ENCODE data around the gene LYRM4.

The LYRM4 gene

DNA sequence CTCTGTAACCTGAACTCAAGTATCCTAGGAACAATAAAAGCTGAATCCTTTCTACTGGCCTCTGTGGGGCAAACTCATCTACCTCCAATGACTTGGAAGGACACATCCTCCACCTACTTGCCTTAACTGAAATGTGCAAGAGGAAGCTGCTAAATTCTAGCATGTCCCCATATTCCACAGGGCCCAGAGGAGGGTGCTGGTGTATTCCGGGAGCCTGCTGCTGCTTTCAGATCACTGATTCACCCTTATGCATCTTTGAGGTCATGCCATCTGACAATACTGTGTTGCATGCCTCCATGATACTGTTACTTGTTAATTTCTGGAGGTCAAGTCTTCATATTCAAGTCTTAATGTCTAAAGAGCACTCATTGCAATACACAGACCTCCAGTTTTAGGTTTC lies 40.3 kb downstream of the LYRM4 start:
- H3K79me1 ChIP-seq (ENCODE audit: low read length), result no peaks in the 10 kb centered on the region
- no peak overlapping the region for H2BK12ac ChIP-seq (ENCODE audit: low read length)
- no peak overlapping the region for H2AFZ ChIP-seq (ENCODE audit: insufficient read depth, low read length, poor library complexity)
- no peaks in the 10 kb centered on the region for H3K79me2 ChIP-seq (ENCODE audit: control insufficient read depth, insufficient read depth, low read length, poor library complexity)
- no peaks in the 10 kb centered on the region for H3K27me3 ChIP-seq (ENCODE audit: insufficient read depth, low read length)
- H4K91ac ChIP-seq (ENCODE audit: low read depth, low read length), result no peak overlapping the region
- H3K14ac ChIP-seq (ENCODE audit: low read length), result no peak overlapping the region
- no peak overlapping the region for H3K4me3 ChIP-seq (ENCODE audit: low read depth, low read length)
- no peak overlapping the region for H2BK120ac ChIP-seq (ENCODE audit: insufficient read depth, low read length, poor library complexity)
- H3K9ac ChIP-seq (ENCODE audit: low read length), result no peak overlapping the region
- H3K23ac ChIP-seq (ENCODE audit: low read length), result no peak overlapping the region
- H3K27ac ChIP-seq (ENCODE audit: low read depth, low read length), result no peak overlapping the region
- no peak overlapping the region for H3K4ac ChIP-seq (ENCODE audit: low read depth, low read length)
- WGBS (ENCODE audit: extremely low coverage, insufficient coverage, insufficient read length), result no CpG with 5 or more reads among the region's 1 CpG
- no peak overlapping the region for H3K4me2 ChIP-seq (ENCODE audit: low read length)
- H3K18ac ChIP-seq (ENCODE audit: low read length), result no peak overlapping the region
- no peak for DNase-seq
- H3K9me3 ChIP-seq (ENCODE audit: insufficient read depth, low read depth, low read length), result no peaks in the 10 kb centered on the region
- no peaks in the 10 kb centered on the region for H3K4me1 ChIP-seq (ENCODE audit: control insufficient read depth in 1 of 2, insufficient read depth in 2 of 2, low read length in 2 of 2)
- no peak overlapping the region for H2BK5ac ChIP-seq (ENCODE audit: low read depth, low read length, poor library complexity)
- no peaks in the 10 kb centered on the region for H3K36me3 ChIP-seq (ENCODE audit: control insufficient read depth in 1 of 2, insufficient read depth in 2 of 2, low read length in 2 of 2)
- no peak overlapping the region for H2AK5ac ChIP-seq (ENCODE audit: low read length)
- H4K8ac ChIP-seq (ENCODE audit: low read depth, low read length), result no peak overlapping the region
- H4K12ac ChIP-seq (ENCODE audit: low read depth, low read length), result no peak overlapping the region

DNA sequence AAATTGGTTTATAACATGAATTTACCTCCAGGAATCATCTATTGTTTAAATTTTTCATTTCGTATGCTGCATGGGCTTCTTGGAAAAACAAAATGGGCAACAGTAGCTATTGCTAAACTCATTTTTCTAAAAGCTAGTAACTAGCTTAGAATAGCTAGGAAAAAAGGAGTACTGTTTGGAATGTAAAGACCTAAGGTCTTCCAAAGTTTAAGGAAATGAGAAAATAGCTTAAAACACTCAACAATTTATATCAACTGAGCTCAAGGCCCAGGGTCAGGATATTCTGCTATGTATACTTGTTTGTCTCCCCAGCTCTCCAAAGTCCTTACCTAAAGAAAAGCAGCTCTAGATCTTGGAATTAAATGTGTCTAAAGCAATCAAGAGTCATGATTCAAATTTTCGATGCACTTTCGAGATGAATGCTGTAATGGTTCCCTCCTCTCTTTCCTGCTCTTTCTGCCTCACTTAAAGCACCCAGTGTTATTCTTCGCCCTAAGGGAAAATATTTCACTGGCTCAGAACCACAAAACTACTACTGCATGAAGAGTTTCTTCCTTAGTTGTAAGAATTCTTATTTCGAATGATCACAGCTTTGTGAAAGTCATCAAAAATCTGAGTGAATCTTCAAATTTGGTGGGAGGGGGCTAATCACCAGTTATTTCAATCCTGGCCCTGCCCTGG lies 41.6 kb downstream of the LYRM4 start:
- no CpG with 5 or more reads among the region's 5 CpGs for WGBS (ENCODE audit: extremely low coverage, insufficient coverage, insufficient read length)
- no peak for DNase-seq
- H2BK12ac ChIP-seq (ENCODE audit: low read length), result no peak overlapping the region

DNA sequence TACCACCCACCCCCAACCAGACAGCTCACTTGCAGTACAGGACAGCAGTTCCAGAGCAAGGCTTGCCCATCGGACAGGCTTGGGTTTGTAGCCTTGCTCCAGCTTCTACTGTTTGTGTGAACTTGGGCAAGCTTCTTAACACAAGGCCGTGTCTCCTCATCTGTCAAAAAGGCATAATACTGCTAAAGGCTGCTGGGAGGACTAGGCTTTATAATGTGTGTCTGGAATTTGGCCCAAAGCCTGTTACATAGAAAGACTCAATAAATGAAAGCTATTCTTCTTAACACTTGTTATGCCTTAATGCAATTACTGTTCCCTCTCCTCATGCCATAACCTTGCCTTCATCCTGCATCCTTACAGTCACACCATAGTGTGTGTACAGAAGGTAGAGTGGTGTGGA lies 43.4 kb downstream of the LYRM4 start:
- peaks cover 5 to 6% of the 10 kb centered on the region in 2 experiments for H3K4me1 ChIP-seq (ENCODE audit: control insufficient read depth in 1 of 2, insufficient read depth in 2 of 2, low read length in 2 of 2)
- H4K8ac ChIP-seq (ENCODE audit: low read depth, low read length), result no peak overlapping the region
- H2BK12ac ChIP-seq (ENCODE audit: low read length), result no peak overlapping the region
- no peak overlapping the region for H3K4me3 ChIP-seq (ENCODE audit: low read depth, low read length)
- H2BK120ac ChIP-seq (ENCODE audit: insufficient read depth, low read length, poor library complexity), result no peak overlapping the region
- H2BK5ac ChIP-seq (ENCODE audit: low read depth, low read length, poor library complexity), result no peak overlapping the region
- H3K14ac ChIP-seq (ENCODE audit: low read length), result no peak overlapping the region
- H3K4me2 ChIP-seq (ENCODE audit: low read length), result no peak overlapping the region
- no peaks in the 10 kb centered on the region for H3K9me3 ChIP-seq (ENCODE audit: insufficient read depth, low read depth, low read length)
- no peaks in the 10 kb centered on the region for H3K79me1 ChIP-seq (ENCODE audit: low read length)
- H3K27me3 ChIP-seq (ENCODE audit: insufficient read depth, low read length), result no peaks in the 10 kb centered on the region
- H3K23ac ChIP-seq (ENCODE audit: low read length), result no peak overlapping the region
- no peak overlapping the region for H3K27ac ChIP-seq (ENCODE audit: low read depth, low read length)
- no peak overlapping the region for H3K9ac ChIP-seq (ENCODE audit: low read length)
- no peak overlapping the region for H2AK5ac ChIP-seq (ENCODE audit: low read length)
- no peak for DNase-seq
- no CpG with 5 or more reads among the region's 2 CpGs for WGBS (ENCODE audit: extremely low coverage, insufficient coverage, insufficient read length)
- H3K4ac ChIP-seq (ENCODE audit: low read depth, low read length), result no peak overlapping the region
- H3K79me2 ChIP-seq (ENCODE audit: control insufficient read depth, insufficient read depth, low read length, poor library complexity), result no peaks in the 10 kb centered on the region
- H2AFZ ChIP-seq (ENCODE audit: insufficient read depth, low read length, poor library complexity), result no peak overlapping the region
- peaks cover 2 to 3% of the 10 kb centered on the region in 2 experiments for H3K36me3 ChIP-seq (ENCODE audit: control insufficient read depth in 1 of 2, insufficient read depth in 2 of 2, low read length in 2 of 2)
- H4K12ac ChIP-seq (ENCODE audit: low read depth, low read length), result no peak overlapping the region
- H4K91ac ChIP-seq (ENCODE audit: low read depth, low read length), result no peak overlapping the region
- no peak overlapping the region for H3K18ac ChIP-seq (ENCODE audit: low read length)

More for the DNA sequence above, 41.6 kb downstream of the LYRM4 start:
- Histone ChIP-seq H3K27ac (ENCODE audit: low read depth, low read length) (no peak overlapping the region), H2AFZ (ENCODE audit: insufficient read depth, low read length, poor library complexity) (no peak overlapping the region), H3K9me3 (ENCODE audit: insufficient read depth, low read depth, low read length) (no peaks in the 10 kb centered on the region), H3K4ac (ENCODE audit: low read depth, low read length) (no peak overlapping the region), H4K8ac (ENCODE audit: low read depth, low read length) (no peak overlapping the region), H3K27me3 (ENCODE audit: insufficient read depth, low read length) (no peaks in the 10 kb centered on the region), H3K4me1 (ENCODE audit: control insufficient read depth in 1 of 2, insufficient read depth in 2 of 2, low read length in 2 of 2) (peaks cover 5% of the 10 kb centered on the region in 2 experiments), H3K23ac (ENCODE audit: low read length) (no peak overlapping the region), H3K4me2 (ENCODE audit: low read length) (no peak overlapping the region), H2BK5ac (ENCODE audit: low read depth, low read length, poor library complexity) (no peak overlapping the region), H2AK5ac (ENCODE audit: low read length) (no peak overlapping the region), H4K12ac (ENCODE audit: low read depth, low read length) (no peak overlapping the region), H3K4me3 (ENCODE audit: low read depth, low read length) (no peak overlapping the region), H3K36me3 (ENCODE audit: control insufficient read depth in 1 of 2, insufficient read depth in 2 of 2, low read length in 2 of 2) (no peaks in the 10 kb centered on the region), H2BK120ac (ENCODE audit: insufficient read depth, low read length, poor library complexity) (no peak overlapping the region), H4K91ac (ENCODE audit: low read depth, low read length) (no peak overlapping the region), H3K79me1 (ENCODE audit: low read length) (no peaks in the 10 kb centered on the region), H3K9ac (ENCODE audit: low read length) (no peak overlapping the region), H3K18ac (ENCODE audit: low read length) (no peak overlapping the region), H3K79me2 (ENCODE audit: control insufficient read depth, insufficient read depth, low read length, poor library complexity) (no peaks in the 10 kb centered on the region), H3K14ac (ENCODE audit: low read length) (no peak overlapping the region)

DNA sequence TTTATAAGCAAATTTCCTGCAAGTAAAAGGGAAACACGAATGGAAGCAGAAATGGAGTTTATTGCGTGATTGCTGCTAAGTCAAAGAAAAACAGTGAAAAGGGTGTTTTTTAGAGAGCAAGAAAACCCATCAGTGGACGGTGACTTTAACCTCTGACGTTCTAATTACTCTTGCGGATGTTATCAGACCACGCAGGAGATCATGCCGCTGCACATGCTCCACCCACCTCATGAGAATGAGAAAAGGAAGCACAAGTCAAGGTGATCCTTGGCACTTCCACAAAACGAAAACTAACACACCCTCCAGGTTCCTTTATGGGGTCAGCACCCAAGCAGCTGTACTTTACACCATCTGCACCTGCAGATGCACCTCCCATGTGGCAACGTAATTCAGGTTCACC lies 45.0 kb downstream of the LYRM4 start:
- Histone ChIP-seq H3K4ac (ENCODE audit: low read depth, low read length) (no peak overlapping the region), H4K12ac (ENCODE audit: low read depth, low read length) (no peak overlapping the region), H2AFZ (ENCODE audit: insufficient read depth, low read length, poor library complexity) (no peak overlapping the region)

More for the DNA sequence above, 45.0 kb downstream of the LYRM4 start:
- Histone ChIP-seq H3K4me3 (ENCODE audit: low read depth, low read length) (no peak overlapping the region), H2BK5ac (ENCODE audit: low read depth, low read length, poor library complexity) (no peak overlapping the region), H3K36me3 (ENCODE audit: control insufficient read depth in 1 of 2, insufficient read depth in 2 of 2, low read length in 2 of 2) (peaks cover 2 to 3% of the 10 kb centered on the region in 2 experiments), H3K4me2 (ENCODE audit: low read length) (no peak overlapping the region), H3K18ac (ENCODE audit: low read length) (no peak overlapping the region), H3K27me3 (ENCODE audit: insufficient read depth, low read length) (no peaks in the 10 kb centered on the region), H3K27ac (ENCODE audit: low read depth, low read length) (no peak overlapping the region), H3K9ac (ENCODE audit: low read length) (no peak overlapping the region), H3K4me1 (ENCODE audit: control insufficient read depth in 1 of 2, insufficient read depth in 2 of 2, low read length in 2 of 2) (peaks cover 5 to 6% of the 10 kb centered on the region in 2 experiments), H2BK120ac (ENCODE audit: insufficient read depth, low read length, poor library complexity) (no peak overlapping the region), H2BK12ac (ENCODE audit: low read length) (no peak overlapping the region), H4K8ac (ENCODE audit: low read depth, low read length) (no peak overlapping the region), H3K79me1 (ENCODE audit: low read length) (no peaks in the 10 kb centered on the region), H3K23ac (ENCODE audit: low read length) (no peak overlapping the region), H3K79me2 (ENCODE audit: control insufficient read depth, insufficient read depth, low read length, poor library complexity) (no peaks in the 10 kb centered on the region), H3K14ac (ENCODE audit: low read length) (no peak overlapping the region), H2AK5ac (ENCODE audit: low read length) (no peak overlapping the region), H4K91ac (ENCODE audit: low read depth, low read length) (no peak overlapping the region), H3K9me3 (ENCODE audit: insufficient read depth, low read depth, low read length) (no peaks in the 10 kb centered on the region)
- no peak for DNase-seq
- no CpG with 5 or more reads among the region's 9 CpGs for WGBS (ENCODE audit: extremely low coverage, insufficient coverage, insufficient read length)

All from trophoblast cell (in vitro differentiated cells and primary cell).